K562 (cell line): ENCODE measurements around the gene TMEM135. TPM values are rescaled to one million over a fixed set of nuclear protein-coding genes. Genes with fewer than 3 reads are reported as not detected.
"Not testable (repeated sequence)": the region's sequence is repeated elsewhere in the genome, so short reads cannot be mapped to it uniquely, and the experiment has no call there.

Experiments
- ATAC-seq: fragments of 200-7000 bp; cut with Tn5 transposase; 3 replicates; pipeline ENCODE4 v1.9.1; 2020; ENCODE audit warnings: moderate library complexity
- BruUV-seq: library from RNA; stranded (reverse); fragments of 400-500 nt; replicated peaks from 2 replicates; lab custom pipeline; 2021; lab: Mats Ljungman, UMichigan
- CTCF ChIA-PET: fragments of 300-600 bp; formaldehyde crosslinking; extraction: SDS; loops from one replicate; lab custom pipeline; 2021; ENCODE audit warnings: low intra/inter-chr PET ratio; lab: Yijun Ruan, JAX
- POLR2A ChIA-PET: fragments of 300-600, 350-650 bp; sonication (Branson Sonifier 250); formaldehyde crosslinking; extraction: SDS; loops from one replicate; lab custom pipeline; 2021; ENCODE audit warnings: antibody characterized with exemption, inconsistent platforms; lab: Yijun Ruan, JAX
- DNase-seq, 4 experiments: peaks; one replicate each; pipeline versions ENCODE4 v3.0.0 to v3.0.0-alpha.2; 2011 to 2018; ENCODE audit warnings: low spot score in 3 of 4, mixed read lengths in 3 of 4; ENCODE audit errors: extremely low read depth in 1 of 4
- FAIRE-seq: peaks from 2 replicates; lab custom pipeline; 2011; peaks lifted over from hg19 to GRCh38; lab: Jason Lieb, UNC
- H2AFZ ChIP-seq: 2 replicates; pipeline ENCODE4 v1.6.0; 2011; ENCODE audit warnings: low read depth, low read length, control low read depth, inconsistent platforms
- H3K27ac ChIP-seq: fragments of 200-600 bp; 3 replicates; pipeline ENCODE4 v1.8.0; 2011; ENCODE audit warnings: low read depth, mild to moderate bottlenecking, control low read depth, inconsistent platforms, low read length, moderate library complexity, mixed read lengths; ENCODE audit errors: extremely low read depth
- H3K27me3 ChIP-seq, 2 experiments: fragments of 300-600 bp in 1 of 2; 2 replicates in 1 of 2; 3 replicates in 1 of 2; pipeline versions ENCODE4 v1.6.0 to v1.8.0; 2011; ENCODE audit warnings: inconsistent platforms in 2 of 2, low read length in 2 of 2, mild to moderate bottlenecking in 1 of 2, mixed read lengths in 1 of 2, moderate library complexity in 1 of 2; ENCODE audit not compliant: control insufficient read depth in 2 of 2, insufficient read depth in 2 of 2
- H3K36me3 ChIP-seq: fragments of 300-600 bp; 3 replicates; pipeline ENCODE4 v1.8.0; 2011; ENCODE audit warnings: mild to moderate bottlenecking, low read length, inconsistent platforms; ENCODE audit not compliant: control insufficient read depth, insufficient read depth
- H3K4me1 ChIP-seq, 2 experiments: fragments of 200-600 bp in 1 of 2; replicated peaks in 1 of 2; 2 replicates in 1 of 2; 3 replicates in 1 of 2; pipeline versions ENCODE4 v1.5.1 to v1.8.0; 2011; ENCODE audit warnings: inconsistent platforms in 2 of 2, low read length in 2 of 2, mild to moderate bottlenecking in 1 of 2, mixed read lengths in 1 of 2, moderate library complexity in 1 of 2; ENCODE audit not compliant: control insufficient read depth in 2 of 2, insufficient read depth in 2 of 2
- H3K4me2 ChIP-seq: 2 replicates; pipeline ENCODE4 v1.6.1; 2011; ENCODE audit warnings: low read length, control low read depth, inconsistent platforms, mixed read lengths; ENCODE audit not compliant: insufficient read depth
- H3K4me3 ChIP-seq: fragments of 200-600 bp; sonication (generic), shearing (Covaris generic); 2 replicates; pipeline ENCODE4 v1.5.1; 2016; ENCODE audit warnings: control low read depth, inconsistent platforms
- H3K79me2 ChIP-seq: fragments of 200-600 bp; 3 replicates; pipeline ENCODE4 v1.8.0; 2011; ENCODE audit warnings: low read length, inconsistent platforms; ENCODE audit not compliant: control insufficient read depth, insufficient read depth
- H3K9ac ChIP-seq, 2 experiments: 2 replicates each; pipeline versions ENCODE4 v1.6.0 to v1.6.1; 2011; ENCODE audit warnings: low read depth in 2 of 2, low read length in 2 of 2, control low read depth in 1 of 2, inconsistent platforms in 1 of 2, mild to moderate bottlenecking in 1 of 2, mixed read lengths in 1 of 2; ENCODE audit not compliant: insufficient read depth in 1 of 2
- H3K9me1 ChIP-seq: one replicate; pipeline ENCODE4 v1.6.0; 2011; ENCODE audit warnings: inconsistent platforms, mild to moderate bottlenecking, low read length, moderate library complexity; ENCODE audit not compliant: control insufficient read depth, insufficient read depth
- H3K9me3 ChIP-seq: replicated peaks from 2 replicates; pipeline ENCODE4 v1.5.1; 2011; ENCODE audit warnings: low read depth, low read length, inconsistent platforms; ENCODE audit not compliant: control insufficient read depth, insufficient read depth
- H4K20me1 ChIP-seq: replicated peaks from 2 replicates; pipeline ENCODE4 v1.6.1; 2011; ENCODE audit warnings: low read length, inconsistent platforms, mixed read lengths; ENCODE audit not compliant: control insufficient read depth, insufficient read depth
- HNRNPLL ChIP-seq: fragments of 200-400 bp; formaldehyde crosslinking; IDR thresholded peaks from 2 replicates; pipeline ENCODE4 v1.6.1; 2017; ENCODE audit warnings: low read length, low read depth, mild to moderate bottlenecking; ENCODE audit not compliant: poor library complexity, severe bottlenecking
- MAFF ChIP-seq: IDR thresholded peaks from 2 replicates; pipeline ENCODE4 v1.6.1; 2012; ENCODE audit warnings: low read length, improper control_type of control experiment
- ZBTB33 ChIP-seq: sonication (generic); formaldehyde crosslinking; IDR thresholded peaks from 2 replicates; pipeline ENCODE4 v1.8.1; 2023; ENCODE audit warnings: mild to moderate bottlenecking, missing genetic modification reagents
- WGBS: fragments of 100-300 bp; shearing (Covaris generic); methylation state at CpG from one replicate; pipeline ENCODE4 v1.1.6; 2016; ENCODE audit warnings: low coverage, mixed read lengths; ENCODE audit not compliant: insufficient coverage; ENCODE audit errors: missing lambda C conversion rate; 5-methylcytosine and 5-hydroxymethylcytosine counted together
- in situ Hi-C: fragments of 300-500 bp; cut with MboI; formaldehyde crosslinking; loops from 4 replicates; pipeline ENCODE4 v1.15.0; 2018; ENCODE audit warnings: inconsistent platforms, mixed read lengths
- intact Hi-C: fragments of 100-400 bp; cut with micrococcal nuclease; formaldehyde crosslinking; loops from 2 replicates; pipeline ENCODE4 v1.14.2; 2022
- polyA plus RNA-seq, 8 experiments: library from polyadenylated mRNA; depleted of rRNA in 4 of 8; stranded (reverse) in 5 of 8; unstranded in 3 of 8; fragments of >200 nt; fragmentation: Nextera tagmentation in 2 of 8; fragmentation: Illumina TruSeq in 1 of 8; extraction: Ambion mirVana in 2 of 8; extraction: Trizol in 1 of 8; gene quantifications; 2 replicates each; pipeline versions ENCODE4 v1.2.1 to v1.2.3, GENCODE V29; 2011 to 2014; ENCODE audit warnings: inconsistent platforms in 1 of 8, missing spikeins in 1 of 8
- total RNA-seq, 7 experiments: library from RNA; depleted of rRNA in 6 of 7; stranded (reverse); fragments of >200 nt in 6 of 7; fragmentation: Illumina TruSeq in 2 of 7; extraction: Trizol in 2 of 7; gene quantifications; 2 replicates each; pipeline versions ENCODE4 v1.2.1 to v1.2.3, GENCODE V29; 2011 to 2021; ENCODE audit warnings: low replicate concordance in 1 of 7

Gene TMEM135
- total and polyA plus RNA-seq, 9 of the 15 experiments (the other 6 are each of a cell fraction or from before 2014, with no cell fraction given) = 17.3 to 53.6 (median 24.9) TPM

- TF ChIP-seq ZBTB33 (CRISPR knock-in tag) (no peak), MAFF (peak; percentile 17; the same call in 1 of the 2 replicates), HNRNPLL (no peak)
These were observed 111.0 kb downstream of the TMEM135 start (continued) for GRCh38 chr11:87148749-87149148.

GRCh38 chr11:87149782-87150181 lies 112.0 kb downstream of the TMEM135 start:
- intact Hi-C loops, H2AFZ ChIP-seq, CTCF ChIA-PET: not testable (repeated sequence)

More at GRCh38 chr11:87149782-87150181, 112.0 kb downstream of the TMEM135 start:
- in situ Hi-C loops, H3K9me3 ChIP-seq, H3K4me3 ChIP-seq, FAIRE-seq, H3K27ac ChIP-seq, BruUV-seq, DNase-seq, POLR2A ChIA-PET, ATAC-seq, H3K4me2 ChIP-seq, H3K9ac ChIP-seq, H3K36me3 ChIP-seq, H4K20me1 ChIP-seq, H3K4me1 ChIP-seq, H3K27me3 ChIP-seq, H3K9me1 ChIP-seq: not testable (repeated sequence)
- WGBS = 91% methylated on average over 5 of the region's 7 CpGs
- peaks cover 12% of the 10 kb centered on the region for H3K79me2 ChIP-seq
